ENCODE data around the gene SLC16A6.
"Not testable (repeated sequence)": the region's sequence is repeated elsewhere in the genome, so short reads cannot be mapped to it uniquely, and the experiment has no call there.

SLC16A6 gene

DNA sequence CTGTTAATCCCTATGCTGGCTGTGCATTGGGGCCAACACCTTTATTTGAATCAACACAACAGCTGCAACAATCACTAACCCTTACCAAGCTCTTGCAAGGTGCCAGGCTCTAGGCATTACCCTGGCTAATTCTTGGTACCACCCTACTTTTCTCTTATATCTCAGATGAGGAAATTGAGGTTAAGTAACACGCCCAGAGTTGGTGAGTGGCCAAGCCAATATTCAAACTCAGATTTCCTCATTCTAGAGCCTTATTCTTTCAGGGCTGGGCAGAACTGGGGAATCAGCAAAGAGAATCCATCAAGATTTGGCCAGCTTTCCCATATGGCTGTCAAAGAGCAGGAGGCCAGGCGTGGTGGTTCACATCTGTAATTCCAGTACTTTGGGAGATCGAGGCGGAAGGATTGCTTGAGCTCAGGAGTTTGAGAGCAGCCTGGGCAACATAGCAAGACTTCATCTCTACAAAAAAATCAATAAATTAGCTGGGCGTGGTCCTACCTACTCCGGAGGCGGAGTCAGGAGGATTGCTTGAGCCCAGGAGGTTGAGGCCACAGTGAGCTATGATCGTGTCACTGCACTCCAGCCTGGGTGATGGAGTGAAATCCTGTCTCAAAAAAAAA, 24.1 kb upstream of the SLC16A6 start:
- no peaks in the 10 kb centered on the region for H4K20me1 ChIP-seq
- no peak overlapping the region for H3K27ac ChIP-seq
- TF ChIP-seq Cebpa-rat (IDR thresholded peaks at IDR 0.05), result no peak
- no peaks in the 10 kb centered on the region for H3K9me3 ChIP-seq
- no peak overlapping the region for H3K4me3 ChIP-seq
- peak overlapping the region; percentile 5; the same call in 1 of the 2 replicates for H3K4me2 ChIP-seq
- H3K27me3 ChIP-seq, result no peaks in the 10 kb centered on the region
- no peak overlapping the region for H3K9ac ChIP-seq
- H3K36me3 ChIP-seq, result no peaks in the 10 kb centered on the region
- H3K4me1 ChIP-seq, result peaks cover 48% of the 10 kb centered on the region

DNA sequence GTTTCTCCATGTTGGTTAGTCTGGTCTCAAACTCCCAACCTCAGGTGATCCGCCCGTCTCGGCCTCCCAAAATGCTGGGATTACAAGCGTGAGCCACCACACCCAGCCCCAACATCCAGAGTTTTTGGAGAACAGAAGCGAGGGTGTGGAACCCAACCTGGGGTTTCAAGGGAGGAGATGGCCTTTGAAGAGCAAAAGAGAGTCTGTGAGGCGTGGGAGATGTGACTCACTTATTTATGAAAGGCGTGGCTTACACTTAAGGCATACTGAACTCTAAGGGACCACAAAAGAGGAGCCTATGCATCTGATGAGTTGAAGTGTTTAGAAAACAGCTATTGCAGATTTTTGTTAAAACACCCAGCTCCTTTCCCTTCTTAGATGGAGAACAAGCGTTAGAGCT, 19.2 kb upstream of the SLC16A6 start:
- Histone ChIP-seq H3K9ac (no peak overlapping the region), H3K27ac (no peak overlapping the region), H3K27me3 (no peaks in the 10 kb centered on the region), H3K9me3 (peaks cover 6% of the 10 kb centered on the region; the same call in 1 of the 2 replicates), H3K4me3 (no peak overlapping the region), H3K36me3 (no peaks in the 10 kb centered on the region), H3K4me1 (peaks cover 48% of the 10 kb centered on the region), H4K20me1 (no peaks in the 10 kb centered on the region), H3K4me2 (no peak overlapping the region)
- no peak for TF ChIP-seq Cebpa-rat (IDR thresholded peaks at IDR 0.05)

DNA sequence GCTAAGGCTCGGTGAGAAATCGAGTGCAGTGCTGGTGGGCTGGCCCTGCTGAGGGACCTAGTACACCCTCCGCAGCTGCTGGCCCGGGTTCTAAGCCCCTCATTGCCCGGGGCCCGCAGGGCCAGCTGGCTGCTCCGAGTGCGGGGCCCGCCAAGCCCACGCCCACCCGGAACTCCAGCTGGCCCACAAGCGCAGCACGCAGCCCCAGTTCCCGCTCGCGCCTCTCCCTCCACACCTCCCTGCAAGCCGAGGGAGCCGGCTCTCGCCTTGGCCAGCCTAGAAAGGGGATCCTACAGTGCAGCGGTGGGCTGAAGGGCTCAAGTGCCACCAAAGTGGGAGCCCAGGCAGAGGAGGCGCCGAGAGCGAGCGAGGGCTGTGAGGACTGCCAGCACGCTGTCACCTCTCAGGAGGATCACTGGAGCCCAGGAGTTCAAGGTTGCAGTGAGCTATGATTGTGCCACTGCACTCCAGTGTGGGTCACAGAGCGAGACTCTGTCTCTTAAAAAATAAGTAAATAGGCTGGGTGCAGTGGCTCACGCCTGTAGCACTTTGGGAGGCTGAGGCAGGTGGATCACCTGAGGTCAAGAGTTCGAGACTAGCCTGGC, 18.2 kb upstream of the SLC16A6 start:
- H3K4me2 ChIP-seq, H4K20me1 ChIP-seq: not testable (repeated sequence)

DNA sequence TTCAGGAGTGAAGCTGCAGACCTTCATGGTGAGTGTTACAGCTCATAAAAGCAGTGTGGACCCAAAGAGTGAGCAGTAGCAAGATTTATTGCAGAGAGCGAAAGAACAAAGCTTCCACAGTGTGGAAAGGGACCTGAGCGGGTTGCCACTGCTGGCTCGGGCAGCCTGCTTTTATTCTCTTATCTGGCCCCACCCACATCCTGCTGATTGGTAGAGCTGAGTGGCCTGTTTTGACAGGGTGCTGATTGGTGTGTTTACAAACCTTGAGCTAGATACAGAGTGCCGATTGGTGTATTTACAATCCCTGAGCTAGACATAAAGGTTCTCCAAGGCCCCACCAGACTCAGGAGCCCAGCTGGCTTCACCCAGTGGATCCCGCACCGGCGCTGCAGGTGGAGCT, 17.6 kb upstream of the SLC16A6 start:
- not testable (repeated sequence) for H3K27me3 ChIP-seq, H3K36me3 ChIP-seq, H4K20me1 ChIP-seq, H3K9ac ChIP-seq, H3K4me2 ChIP-seq, H3K4me3 ChIP-seq, H3K9me3 ChIP-seq, H3K27ac ChIP-seq
- peaks cover 39% of the 10 kb centered on the region for H3K4me1 ChIP-seq

More for the DNA sequence above, 18.2 kb upstream of the SLC16A6 start:
- not testable (repeated sequence) for H3K27me3 ChIP-seq, H3K4me3 ChIP-seq, H3K36me3 ChIP-seq, H3K27ac ChIP-seq, H3K9me3 ChIP-seq, H3K9ac ChIP-seq
- H3K4me1 ChIP-seq, result peaks cover 39% of the 10 kb centered on the region

DNA sequence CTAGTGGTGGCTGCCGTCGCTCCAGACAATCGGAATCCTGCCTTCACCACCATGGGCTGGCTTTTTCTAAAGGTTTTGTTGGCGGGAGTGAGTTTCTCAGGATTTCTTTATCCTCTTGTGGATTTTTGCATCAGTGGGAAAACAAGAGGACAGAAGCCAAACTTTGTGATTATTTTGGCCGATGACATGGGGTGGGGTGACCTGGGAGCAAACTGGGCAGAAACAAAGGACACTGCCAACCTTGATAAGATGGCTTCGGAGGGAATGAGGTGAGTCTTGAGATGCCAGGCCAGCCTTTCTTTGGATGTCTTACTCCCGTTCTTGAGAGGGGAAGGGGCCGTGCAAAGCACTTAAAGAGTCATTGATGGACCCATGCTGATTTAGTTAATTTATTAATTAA, 16.5 kb upstream of the SLC16A6 start:
- H3K4me1 ChIP-seq, result peaks cover 34% of the 10 kb centered on the region
- TF ChIP-seq Cebpa-rat (IDR thresholded peaks at IDR 0.05), result no peak
- no peak overlapping the region for H3K9ac ChIP-seq
- H3K4me3 ChIP-seq, result no peak overlapping the region
- peak overlapping the region; percentile 46 for H3K4me2 ChIP-seq
- H3K27me3 ChIP-seq, result no peaks in the 10 kb centered on the region
- H3K27ac ChIP-seq, result no peak overlapping the region
- no peaks in the 10 kb centered on the region for H4K20me1 ChIP-seq
- no peaks in the 10 kb centered on the region for H3K36me3 ChIP-seq
- peaks cover 6% of the 10 kb centered on the region; the same call in 1 of the 2 replicates for H3K9me3 ChIP-seq

DNA sequence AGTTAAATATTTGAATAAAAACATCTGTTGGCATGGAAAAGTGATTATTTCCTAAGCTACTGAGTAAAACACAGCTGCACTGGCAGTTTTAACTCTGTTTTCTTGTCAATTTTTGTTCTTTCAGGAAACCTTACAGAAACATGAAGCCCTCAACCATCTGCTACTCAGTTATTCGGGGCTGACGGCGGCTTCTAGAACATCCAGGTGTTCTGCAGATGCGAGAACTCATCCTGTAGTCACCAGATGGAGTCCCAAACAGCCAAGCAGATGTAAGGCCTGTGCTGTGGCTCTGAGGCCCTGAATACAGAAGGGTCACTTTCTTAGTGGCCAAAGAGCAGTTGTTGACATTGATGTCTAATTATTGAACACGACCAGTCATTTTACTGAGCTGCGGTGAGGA, 15.9 kb upstream of the SLC16A6 start:
- TF ChIP-seq Cebpa-rat (IDR thresholded peaks at IDR 0.05), result no peak
- no peak overlapping the region for H3K9ac ChIP-seq

DNA sequence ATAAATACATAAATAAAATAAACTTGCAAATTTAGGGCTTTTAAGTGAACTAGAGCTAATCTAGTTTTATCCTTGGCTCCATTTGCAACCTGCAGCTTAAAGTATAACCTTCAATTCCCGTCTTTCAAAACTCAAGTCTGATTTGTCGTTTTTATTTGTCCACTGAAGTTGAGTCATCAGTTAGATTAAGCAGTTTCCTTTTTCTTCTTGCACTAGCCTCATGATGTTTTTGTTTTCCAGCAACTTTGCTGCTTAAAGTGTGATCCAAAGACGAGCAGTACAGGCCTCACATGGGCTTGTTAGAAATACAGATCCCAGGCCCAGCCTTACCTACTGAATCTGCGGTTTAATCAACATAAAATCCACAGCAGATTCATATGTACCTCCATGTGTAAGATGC, 14.2 kb upstream of the SLC16A6 start:
- no peak overlapping the region for H3K27ac ChIP-seq
- no peak for TF ChIP-seq Cebpa-rat (IDR thresholded peaks at IDR 0.05)
- H3K27me3 ChIP-seq, result no peaks in the 10 kb centered on the region
- H4K20me1 ChIP-seq, result no peaks in the 10 kb centered on the region
- H3K4me1 ChIP-seq, result peaks cover 32% of the 10 kb centered on the region
- no peak overlapping the region for H3K4me2 ChIP-seq
- no peaks in the 10 kb centered on the region for H3K36me3 ChIP-seq
- no peak overlapping the region for H3K9ac ChIP-seq
- no peak overlapping the region for H3K4me3 ChIP-seq
- H3K9me3 ChIP-seq, result peaks cover 6% of the 10 kb centered on the region; the same call in 1 of the 2 replicates

More for the DNA sequence above, 15.9 kb upstream of the SLC16A6 start:
- peak overlapping the region; percentile 8; the same call in 1 of the 2 replicates for H3K27ac ChIP-seq
- H3K4me3 ChIP-seq, result no peak overlapping the region
- no peaks in the 10 kb centered on the region for H3K27me3 ChIP-seq
- H3K4me1 ChIP-seq, result peaks cover 34% of the 10 kb centered on the region
- no peaks in the 10 kb centered on the region for H3K36me3 ChIP-seq
- H3K4me2 ChIP-seq, result peak overlapping the region; percentile 46
- peaks cover 6% of the 10 kb centered on the region; the same call in 1 of the 2 replicates for H3K9me3 ChIP-seq
- no peaks in the 10 kb centered on the region for H4K20me1 ChIP-seq

DNA sequence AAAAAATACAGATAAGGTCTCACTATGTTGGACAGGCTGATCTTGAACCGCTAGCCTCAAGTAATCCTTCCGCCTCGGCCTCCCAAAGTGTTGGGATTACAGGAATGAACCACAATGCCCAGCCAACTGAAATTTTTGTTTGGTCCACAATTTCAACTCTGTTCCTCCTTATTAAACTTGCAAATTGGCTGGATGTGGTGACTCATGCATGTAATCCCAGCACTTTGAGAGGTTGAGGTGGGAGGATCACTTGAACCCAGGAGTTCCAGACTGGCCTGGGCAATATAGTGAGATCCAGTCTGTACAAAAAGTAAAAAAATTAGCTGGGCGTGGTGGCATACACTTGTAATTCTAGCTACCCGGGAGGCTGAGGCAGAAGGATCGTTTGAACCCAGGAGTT, 13.8 kb upstream of the SLC16A6 start:
- H4K20me1 ChIP-seq, result no peaks in the 10 kb centered on the region
- no peak overlapping the region for H3K9ac ChIP-seq
- no peak overlapping the region for H3K27ac ChIP-seq
- peaks cover 32% of the 10 kb centered on the region for H3K4me1 ChIP-seq
- no peak overlapping the region for H3K4me2 ChIP-seq
- peaks cover 6% of the 10 kb centered on the region; the same call in 1 of the 2 replicates for H3K9me3 ChIP-seq
- no peak for TF ChIP-seq Cebpa-rat (IDR thresholded peaks at IDR 0.05)
- no peak overlapping the region for H3K4me3 ChIP-seq
- no peaks in the 10 kb centered on the region for H3K36me3 ChIP-seq
- H3K27me3 ChIP-seq, result no peaks in the 10 kb centered on the region

DNA sequence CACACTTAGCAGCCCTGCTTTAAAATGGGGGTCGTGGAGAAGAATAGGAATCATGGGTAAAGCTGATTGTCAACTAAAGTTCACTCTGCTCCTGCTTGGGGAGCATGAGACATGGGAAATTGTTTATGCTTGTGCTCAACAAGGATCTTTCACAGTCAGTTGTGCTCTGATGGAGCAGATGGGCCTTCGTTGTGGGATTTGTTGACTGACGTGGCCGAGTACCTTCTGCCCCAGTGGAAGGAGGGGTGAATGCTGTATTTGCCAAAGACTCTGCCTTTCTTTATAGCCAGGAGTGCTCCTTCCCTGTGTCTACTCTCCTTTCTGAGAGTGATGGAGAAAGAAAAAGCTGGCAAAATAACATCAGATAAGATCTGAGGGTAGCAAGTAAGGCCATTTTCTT, 11.7 kb upstream of the SLC16A6 start:
- Histone ChIP-seq H3K4me2 (peak overlapping the region; percentile 15; the same call in 1 of the 2 replicates), H3K27ac (no peak overlapping the region), H3K9me3 (no peaks in the 10 kb centered on the region), H4K20me1 (no peaks in the 10 kb centered on the region), H3K9ac (no peak overlapping the region), H3K4me1 (peaks cover 29% of the 10 kb centered on the region), H3K36me3 (no peaks in the 10 kb centered on the region), H3K4me3 (no peak overlapping the region), H3K27me3 (no peaks in the 10 kb centered on the region)
- TF ChIP-seq Cebpa-rat (IDR thresholded peaks at IDR 0.05), result no peak

DNA sequence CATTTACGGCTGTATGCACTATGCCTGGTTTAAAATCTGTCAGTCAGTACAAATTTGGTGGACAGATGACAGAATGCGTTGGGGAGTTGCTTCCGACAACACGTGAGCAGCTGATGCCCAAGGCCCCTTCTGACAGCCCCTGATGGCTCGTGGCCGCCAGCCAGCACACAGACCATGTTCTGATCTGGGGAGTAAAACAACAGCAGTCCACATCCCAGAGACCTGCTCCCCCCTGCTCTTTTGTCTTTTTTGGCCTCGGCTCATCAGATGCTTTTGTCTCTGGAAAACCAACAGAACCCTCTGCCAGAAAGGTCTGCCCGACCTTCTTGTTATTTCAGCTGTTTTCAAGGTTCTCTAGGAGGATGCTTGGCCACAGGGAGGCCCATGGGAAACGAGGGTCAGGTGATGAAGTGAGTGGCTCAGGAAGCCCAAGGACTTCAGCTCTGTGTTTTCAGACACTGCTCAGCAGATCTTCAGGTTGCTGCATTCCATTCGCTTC, 11.2 kb upstream of the SLC16A6 start:
- peaks cover 25% of the 10 kb centered on the region for H3K4me1 ChIP-seq
- H3K4me2 ChIP-seq, result peak overlapping the region; percentile 15; the same call in 1 of the 2 replicates
- no peak for TF ChIP-seq Cebpa-rat (IDR thresholded peaks at IDR 0.05)
- no peak overlapping the region for H3K4me3 ChIP-seq
- no peak overlapping the region for H3K27ac ChIP-seq
- H3K9me3 ChIP-seq, result no peaks in the 10 kb centered on the region
- no peaks in the 10 kb centered on the region for H3K36me3 ChIP-seq
- no peak overlapping the region for H3K9ac ChIP-seq
- no peaks in the 10 kb centered on the region for H4K20me1 ChIP-seq
- no peaks in the 10 kb centered on the region for H3K27me3 ChIP-seq

Measured in BLaER1 (cell line).